A549 (cell line): ENCODE measurements around the gene HMSD. TPM values are rescaled to one million over a fixed set of nuclear protein-coding genes. Genes with fewer than 3 reads are reported as not detected.
A peak's percentile ranks its signal among the peaks of the same experiment; 100 is the strongest.

Experiments used
- ATAC-seq, 2 experiments: fragments of 200-7000 bp in 1 of 2; fragments of >200 bp in 1 of 2; cut with Nextera tagmentation in 1 of 2; cut with Tn5 transposase in 1 of 2; 3 replicates each; pipeline versions ENCODE4 v1.8.0 to v1.9.1; 2018 to 2020; ENCODE audit warnings: mild to moderate bottlenecking in 1 of 2, moderate library complexity in 1 of 2
- CTCF ChIA-PET: fragments of 300-600 bp; sonication (Branson Sonifier 250); formaldehyde crosslinking; extraction: SDS; loops from one replicate; lab custom pipeline; 2021; ENCODE audit warnings: antibody characterized with exemption, inconsistent platforms; lab: Yijun Ruan, JAX
- POLR2A ChIA-PET: fragments of 350-600 bp; formaldehyde crosslinking; extraction: SDS; loops from one replicate; lab custom pipeline; 2021; ENCODE audit warnings: antibody characterized with exemption, inconsistent platforms; lab: Yijun Ruan, JAX
- DNase-seq, 2 experiments: peaks; one replicate each; pipeline versions ENCODE4 v3.0.0 to v3.0.0-alpha.2; 2011 to 2016; ENCODE audit warnings: low read depth in 1 of 2, low spot score in 1 of 2
- FAIRE-seq: peaks from 2 replicates; lab custom pipeline; 2011; peaks lifted over from hg19 to GRCh38; lab: Jason Lieb, UNC
- H3K27ac ChIP-seq, 2 experiments: fragments of >200 bp; sonication (Bioruptor Twin); formaldehyde crosslinking; 3 replicates each; pipeline ENCODE4 v1.5.1; 2016 to 2017
- H3K4me1 ChIP-seq: fragments of >200 bp; sonication (Bioruptor Twin); formaldehyde crosslinking; 3 replicates; pipeline ENCODE4 v1.6.1; 2016
- H3K4me2 ChIP-seq: fragments of >200 bp; sonication (Bioruptor Twin); formaldehyde crosslinking; 3 replicates; pipeline ENCODE4 v1.6.1; 2016
- H3K4me3 ChIP-seq: fragments of >200 bp; sonication (Bioruptor Twin); formaldehyde crosslinking; 3 replicates; pipeline ENCODE4 v1.5.1; 2016
- H3K9me3 ChIP-seq: fragments of >200 bp; sonication (Bioruptor Twin); formaldehyde crosslinking; 3 replicates; pipeline ENCODE4 v1.6.1; 2016
- CHD2 ChIP-seq: fragments of 150-350 bp; IDR thresholded peaks from 2 replicates; pipeline ENCODE4 v1.6.1; 2014; ENCODE audit warnings: low read length; ENCODE audit not compliant: partially characterized antibody
- FOSB ChIP-seq: fragments of 250-450 bp; sonication (Bioruptor Pico); IDR thresholded peaks from 2 replicates; pipeline ENCODE4 v1.5.0; 2020; ENCODE audit warnings: mild to moderate bottlenecking, moderate library complexity
- MAFK ChIP-seq: fragments of 450-650 bp; IDR thresholded peaks from 2 replicates; pipeline ENCODE4 v1.6.1; 2014; ENCODE audit not compliant: partially characterized antibody
- MAZ ChIP-seq: fragments of 150-350 bp; IDR thresholded peaks from 2 replicates; pipeline ENCODE4 v1.6.1; 2014; ENCODE audit warnings: antibody characterized with exemption, low read depth, low read length, borderline replicate concordance
- PHF8 ChIP-seq: fragments of 200-600 bp; sonication (generic); IDR thresholded peaks from 2 replicates; pipeline ENCODE4 v1.6.1; 2016; ENCODE audit warnings: low read depth, mild to moderate bottlenecking, antibody characterized with exemption, moderate library complexity, borderline replicate concordance
- WGBS: methylation state at CpG from one replicate; pipeline ENCODE4 v1.1.6; 2017; ENCODE audit errors: missing lambda C conversion rate; 5-methylcytosine and 5-hydroxymethylcytosine counted together
- polyA plus RNA-seq, 4 experiments: library from polyadenylated mRNA; depleted of rRNA in 3 of 4; stranded (reverse); fragments of >200 nt; fragmentation: RNase III in 1 of 4; extraction: RNeasy Plus Mini Kit Qiagen cat#74134 plus additional on column Dnase treatment in 1 of 4; gene quantifications; 2 replicates in 3 of 4; 3 replicates in 1 of 4; pipeline ENCODE4 v1.2.3, GENCODE V29; 2011 to 2017
- TF ChIP-seq, protein P1 (sequence below): fragments of 450-650 bp; IDR thresholded peaks from 2 replicates; pipeline ENCODE4 v1.6.1; 2014; ENCODE audit warnings: antibody characterized with exemption

Gene HMSD
- polyA plus RNA-seq, 2 of the 4 experiments (the other 2 are of a cell fraction): 0.13 to 0.23 TPM

DNA sequence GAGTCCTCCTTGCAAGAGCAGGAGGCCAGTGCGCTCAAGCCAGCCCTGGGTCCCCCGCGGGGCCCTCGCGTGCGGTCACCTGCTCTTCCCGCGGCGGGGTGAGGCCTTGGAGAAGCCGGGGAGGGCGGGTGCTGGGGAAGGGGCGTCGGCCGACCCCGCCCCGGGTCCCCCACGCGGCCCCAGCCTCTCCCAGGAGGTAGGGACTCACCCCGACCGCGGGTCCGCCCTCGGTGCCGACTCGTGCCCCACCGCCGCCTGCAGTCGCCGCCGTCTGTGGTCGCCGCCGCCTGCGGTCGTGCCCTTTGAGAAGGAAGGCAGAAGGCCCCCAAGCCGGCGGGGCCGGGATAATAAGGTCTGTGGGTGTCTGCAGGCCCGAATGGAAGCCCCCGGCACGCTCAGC is 53.5 kb downstream of the HMSD start:
- TF ChIP-seq FOSB (CRISPR knock-in tag): no peak
- TF ChIP-seq MAZ: no peak
- TF ChIP-seq, protein P1, sequence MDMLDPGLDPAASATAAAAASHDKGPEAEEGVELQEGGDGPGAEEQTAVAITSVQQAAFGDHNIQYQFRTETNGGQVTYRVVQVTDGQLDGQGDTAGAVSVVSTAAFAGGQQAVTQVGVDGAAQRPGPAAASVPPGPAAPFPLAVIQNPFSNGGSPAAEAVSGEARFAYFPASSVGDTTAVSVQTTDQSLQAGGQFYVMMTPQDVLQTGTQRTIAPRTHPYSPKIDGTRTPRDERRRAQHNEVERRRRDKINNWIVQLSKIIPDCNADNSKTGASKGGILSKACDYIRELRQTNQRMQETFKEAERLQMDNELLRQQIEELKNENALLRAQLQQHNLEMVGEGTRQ: no peak
- TF ChIP-seq CHD2: no peak
- TF ChIP-seq, all 56 proteins: peak for 0
- H3K4me2 ChIP-seq: no peak overlapping the region
- ChIA-PET CTCF (no interaction called here), POLR2A (no interaction called here)
- no peak for ATAC-seq
- H3K27ac ChIP-seq: no peak overlapping the region
- no peaks in the 10 kb centered on the region for H3K4me1 ChIP-seq
- H3K9me3 ChIP-seq: no peaks in the 10 kb centered on the region
- H3K4me3 ChIP-seq: no peak overlapping the region
- 90% methylated on average over 17 of the region's 41 CpGs for WGBS
- FAIRE-seq: no peak
- no peak for DNase-seq

- DNase-seq (no peak), FAIRE-seq (no peak)
- 76% methylated on average over 3 of the region's 3 CpGs for WGBS
- POLR2A ChIA-PET: no interaction called here
- H3K4me3 ChIP-seq: no peak overlapping the region
- TF ChIP-seq PHF8: no peak
- TF ChIP-seq MAFK: peak; percentile 11
- TF ChIP-seq, all 56 proteins: peak for 1
- Histone ChIP-seq H3K27ac (no peak overlapping the region), H3K4me2 (no peak overlapping the region), H3K9me3 (no peaks in the 10 kb centered on the region), H3K4me1 (no peaks in the 10 kb centered on the region)
- CTCF ChIA-PET: interaction anchor here (0.7 to 1.7 kb wide), 2 partner anchors 15 to 25 kb away, joined by 3 to 5 read pairs; no protein-coding TSS in a partner anchor
- ATAC-seq: no peak
These were observed 60.2 kb downstream of the HMSD start for GRCh38 chr18:64009305-64009704.

Other genes starting within 250 kb of the HMSD start
- 0.22 and 0.37 TPM in 2 replicates for gene SERPINB11, start 246.3 kb upstream of the HMSD start, polyA plus RNA-seq (2011; rRNA removed)
- not detected in 3 replicates for gene SERPINB11, start 246.3 kb upstream of the HMSD start, polyA plus RNA-seq (2017; fragmentation: RNase III; extraction: RNeasy Plus Mini Kit Qiagen cat#74134 plus additional on column Dnase treatment)
- 2.9 and 3.6 TPM in 2 replicates for gene SERPINB7, start 173.9 kb upstream of the HMSD start, polyA plus RNA-seq (2011; rRNA removed)
- 0.84 to 1.1 TPM (median 0.88 TPM) in 3 replicates for gene SERPINB7, start 173.9 kb upstream of the HMSD start, polyA plus RNA-seq (2017; fragmentation: RNase III; extraction: RNeasy Plus Mini Kit Qiagen cat#74134 plus additional on column Dnase treatment)
- 0.12 TPM in 1 of 2 replicates, not detected in the other for gene SERPINB2, start 61.6 kb upstream of the HMSD start, polyA plus RNA-seq (2011; rRNA removed)
- gene SERPINB2, start 61.6 kb upstream of the HMSD start, polyA plus RNA-seq (2017; fragmentation: RNase III; extraction: RNeasy Plus Mini Kit Qiagen cat#74134 plus additional on column Dnase treatment): not detected in 3 replicates
- not detected in 2 replicates for gene SERPINB10, start 41.3 kb upstream of the HMSD start, polyA plus RNA-seq (2011; rRNA removed)
- gene SERPINB10, start 41.3 kb upstream of the HMSD start, polyA plus RNA-seq (2017; fragmentation: RNase III; extraction: RNeasy Plus Mini Kit Qiagen cat#74134 plus additional on column Dnase treatment): not detected in 3 replicates
- gene SERPINB8, start 20.8 kb downstream of the HMSD start, polyA plus RNA-seq (2011; rRNA removed): 8.6 and 11.7 TPM in 2 replicates
- 3.4 to 3.5 TPM (median 3.5 TPM) in 3 replicates for gene SERPINB8, start 20.8 kb downstream of the HMSD start, polyA plus RNA-seq (2017; fragmentation: RNase III; extraction: RNeasy Plus Mini Kit Qiagen cat#74134 plus additional on column Dnase treatment)
- gene LINC00305, start 199.8 kb downstream of the HMSD start, polyA plus RNA-seq (2011; rRNA removed): not detected in 2 replicates
- not detected in 3 replicates for gene LINC00305, start 199.8 kb downstream of the HMSD start, polyA plus RNA-seq (2017; fragmentation: RNase III; extraction: RNeasy Plus Mini Kit Qiagen cat#74134 plus additional on column Dnase treatment)